ENCODE results near the gene FCER1G.
A peak's percentile ranks its signal among the peaks of the same experiment; 100 is the strongest.

FCER1G gene

DNA sequence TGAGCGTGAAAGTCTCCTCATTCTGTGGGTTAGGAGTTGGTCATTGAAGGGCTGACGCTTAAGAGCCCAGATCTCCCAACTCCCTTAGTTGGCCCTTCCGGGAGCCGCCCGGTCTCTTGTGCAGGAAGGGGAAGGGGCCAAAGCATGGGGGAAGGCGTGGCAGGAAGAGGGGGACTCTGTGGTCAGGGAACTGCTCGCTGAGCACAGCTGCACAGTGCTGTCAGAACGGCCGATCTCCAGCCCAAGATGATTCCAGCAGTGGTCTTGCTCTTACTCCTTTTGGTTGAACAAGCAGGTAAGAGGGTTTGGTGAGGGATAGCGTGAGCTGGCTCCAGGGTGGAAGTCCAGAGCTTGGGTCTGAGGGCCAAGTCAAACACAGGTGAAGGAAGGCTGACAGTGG, at the start of gene FCER1G:
TSS of gene FCER1G (plus strand) at position 220 of the 400 bp plus-strand sequence. CDS start at position 247, 27 bp downstream.
- intact Hi-C loops (cut with DNase I), result no loop called here
- peak in 16 of 42 donors; percentile 33 to 68 (median 52) for DNase-seq

- intact Hi-C loops (cut with DNase I), result no loop called here
- DNase-seq, result peak; percentile 94 to 99 (median 98)
These were observed 49.1 kb upstream of the FCER1G start, which contains the start of gene PPOX for GRCh38 chr1:161165742-161166668. Gene PPOX, plus strand, starts transcription at chr1:161166426. Its CDS starts 422 bp downstream, at chr1:161166848.

DNA sequence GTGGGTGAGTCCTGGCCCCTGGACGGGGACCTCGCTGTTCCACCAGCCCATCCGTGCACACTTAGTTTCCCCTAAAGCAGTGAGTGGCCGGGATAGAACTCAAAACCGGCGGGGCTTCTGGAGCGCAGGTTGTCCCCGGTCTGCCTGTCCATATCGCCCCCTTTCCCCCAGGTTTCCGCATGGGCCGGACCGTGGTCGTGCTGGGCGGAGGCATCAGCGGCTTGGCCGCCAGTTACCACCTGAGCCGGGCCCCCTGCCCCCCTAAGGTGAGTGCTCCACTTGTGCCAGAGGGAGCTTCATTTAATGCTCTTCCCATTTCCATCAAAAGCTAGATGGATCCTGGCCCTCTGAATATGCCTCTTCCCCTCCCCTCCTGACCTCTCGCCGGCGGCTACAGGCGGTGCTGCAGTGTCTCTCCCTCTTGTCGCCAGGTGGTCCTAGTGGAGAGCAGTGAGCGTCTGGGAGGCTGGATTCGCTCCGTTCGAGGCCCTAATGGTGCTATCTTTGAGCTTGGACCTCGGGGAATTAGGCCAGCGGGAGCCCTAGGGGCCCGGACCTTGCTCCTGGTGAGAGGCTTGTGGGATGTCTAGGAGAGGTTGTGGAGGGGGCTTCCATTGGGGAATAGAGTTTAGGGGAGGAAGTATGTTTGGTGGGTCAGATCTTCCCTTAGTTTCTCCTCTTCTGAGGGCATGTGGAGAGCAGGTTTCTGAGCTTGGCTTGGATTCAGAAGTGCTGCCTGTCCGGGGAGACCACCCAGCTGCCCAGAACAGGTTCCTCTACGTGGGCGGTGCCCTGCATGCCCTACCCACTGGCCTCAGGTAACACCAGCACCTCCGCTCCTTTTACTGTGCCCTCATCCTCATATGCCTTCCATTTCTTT, 48.2 kb upstream of the FCER1G start:
- intact Hi-C loops (cut with DNase I), result no loop called here
- peak in 6 of 42 donors; percentile 20 to 46 (median 37) for DNase-seq

DNA sequence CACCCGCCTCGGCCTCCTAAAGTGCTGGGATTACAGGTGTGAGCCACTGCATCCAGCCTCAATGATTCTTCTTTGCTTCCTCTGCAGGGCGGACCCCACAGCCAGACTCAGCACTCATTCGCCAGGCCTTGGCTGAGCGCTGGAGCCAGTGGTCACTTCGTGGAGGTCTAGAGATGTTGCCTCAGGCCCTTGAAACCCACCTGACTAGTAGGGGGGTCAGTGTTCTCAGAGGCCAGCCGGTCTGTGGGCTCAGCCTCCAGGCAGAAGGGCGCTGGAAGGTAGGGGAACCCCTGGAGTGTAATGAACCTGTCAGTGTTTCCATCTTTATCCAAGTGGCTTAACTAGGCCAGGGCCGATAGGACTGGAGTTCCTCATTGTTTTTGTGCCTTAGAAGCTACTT, 46.2 kb upstream of the FCER1G start:
- intact Hi-C loops (cut with DNase I), result no loop called here
- DNase-seq, result no peak

GRCh38 chr1:161171191-161171590, 43.9 kb upstream of the FCER1G start:
- intact Hi-C loops (cut with DNase I), result no loop called here
- DNase-seq, result no peak

DNA sequence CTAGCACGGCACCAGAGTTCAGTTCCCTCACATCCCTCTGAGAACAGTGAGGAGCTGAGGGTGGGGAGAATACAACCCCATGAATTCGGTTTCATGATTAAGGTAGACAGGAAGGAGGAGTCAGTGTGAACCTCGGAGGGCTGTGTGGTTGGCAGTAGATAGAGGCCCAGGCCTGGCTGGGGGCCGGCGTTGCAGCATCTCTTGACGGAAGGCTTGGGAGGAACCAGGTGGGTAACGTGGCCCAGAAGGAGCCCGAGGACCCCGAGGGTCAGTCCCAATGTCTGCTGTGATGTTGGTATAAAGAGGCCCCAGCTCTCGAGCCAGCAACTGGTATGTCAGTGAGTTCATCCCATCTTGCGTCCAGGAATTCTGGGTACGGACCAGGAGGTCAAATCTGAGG, 43.4 kb upstream of the FCER1G start:
- intact Hi-C loops (cut with DNase I), result no loop called here
- DNase-seq, result no peak

DNA sequence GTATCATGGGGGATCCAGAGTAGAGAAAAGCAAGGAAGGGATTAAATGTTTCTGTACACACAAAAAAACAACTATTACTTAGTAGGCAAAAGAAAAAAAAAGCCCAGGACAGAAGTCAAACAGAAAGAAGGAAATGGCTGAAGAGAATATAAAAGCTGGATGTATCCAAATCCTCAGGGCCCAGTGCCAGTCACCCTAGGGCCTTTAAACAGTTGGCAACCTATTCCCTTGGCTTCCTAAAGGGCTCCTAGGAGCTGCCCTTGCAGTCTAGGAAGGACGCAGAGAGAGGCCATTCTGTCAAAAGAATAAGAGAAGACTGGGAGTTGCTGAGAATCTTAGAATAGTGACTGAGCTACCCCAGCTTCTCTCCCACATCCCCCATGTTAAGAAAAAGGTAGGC, 42.7 kb upstream of the FCER1G start:
- no peak for DNase-seq
- intact Hi-C loops (cut with DNase I), result no loop called here

DNA sequence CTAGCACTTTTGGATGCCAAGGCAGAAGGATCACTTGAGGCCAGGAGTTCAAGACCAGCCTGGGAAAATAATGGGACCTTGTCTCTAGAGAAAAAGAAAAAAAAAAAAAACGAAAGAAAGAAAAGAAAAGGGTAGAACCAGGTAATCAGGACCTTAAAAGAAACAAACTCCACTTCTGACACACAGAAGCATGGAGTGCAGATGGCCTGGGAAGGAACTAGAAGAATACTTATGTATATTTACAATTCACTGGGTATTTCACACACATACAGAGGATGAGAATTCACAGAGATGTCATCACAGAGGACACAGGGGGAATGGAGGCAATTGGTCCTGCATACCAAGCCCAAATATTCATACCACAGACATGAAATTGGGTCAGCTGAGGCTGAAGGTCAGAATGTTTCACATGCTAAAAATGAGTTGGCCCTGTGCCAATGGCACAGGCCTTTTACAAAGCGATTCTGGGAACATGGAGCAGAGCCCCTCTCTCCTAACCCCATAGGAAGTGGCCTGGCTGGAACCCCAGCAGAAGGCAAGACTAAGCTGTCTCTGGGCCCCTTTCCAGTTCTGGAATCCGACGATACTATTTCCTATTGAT, 42.2 kb upstream of the FCER1G start:
- no peak for DNase-seq
- intact Hi-C loops (cut with DNase I), result no loop called here

DNA sequence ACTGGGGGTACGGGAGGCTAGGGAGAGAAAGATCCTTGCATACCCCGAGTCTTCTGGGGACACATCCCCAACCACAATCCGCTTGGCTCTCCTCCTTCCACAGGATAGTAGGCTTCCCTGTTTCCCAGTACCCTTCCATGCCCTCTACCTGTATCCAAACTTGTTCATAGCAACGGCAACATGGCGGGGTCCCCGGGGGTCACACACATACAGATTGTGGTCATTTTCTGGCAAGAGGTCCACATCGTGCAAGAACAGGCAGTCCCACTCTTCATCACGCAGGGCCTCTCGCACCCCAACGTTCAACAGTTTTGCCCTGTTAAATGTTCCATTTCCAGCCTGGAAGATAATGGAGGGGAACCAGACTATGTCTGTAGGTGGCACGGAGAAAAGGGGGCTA, 41.4 kb upstream of the FCER1G start:
- no peak for DNase-seq
- intact Hi-C loops (cut with DNase I), result no loop called here

GRCh38 chr1:161174911-161175310, 40.2 kb upstream of the FCER1G start:
- intact Hi-C loops (cut with DNase I), result no loop called here
- DNase-seq, result no peak

DNA sequence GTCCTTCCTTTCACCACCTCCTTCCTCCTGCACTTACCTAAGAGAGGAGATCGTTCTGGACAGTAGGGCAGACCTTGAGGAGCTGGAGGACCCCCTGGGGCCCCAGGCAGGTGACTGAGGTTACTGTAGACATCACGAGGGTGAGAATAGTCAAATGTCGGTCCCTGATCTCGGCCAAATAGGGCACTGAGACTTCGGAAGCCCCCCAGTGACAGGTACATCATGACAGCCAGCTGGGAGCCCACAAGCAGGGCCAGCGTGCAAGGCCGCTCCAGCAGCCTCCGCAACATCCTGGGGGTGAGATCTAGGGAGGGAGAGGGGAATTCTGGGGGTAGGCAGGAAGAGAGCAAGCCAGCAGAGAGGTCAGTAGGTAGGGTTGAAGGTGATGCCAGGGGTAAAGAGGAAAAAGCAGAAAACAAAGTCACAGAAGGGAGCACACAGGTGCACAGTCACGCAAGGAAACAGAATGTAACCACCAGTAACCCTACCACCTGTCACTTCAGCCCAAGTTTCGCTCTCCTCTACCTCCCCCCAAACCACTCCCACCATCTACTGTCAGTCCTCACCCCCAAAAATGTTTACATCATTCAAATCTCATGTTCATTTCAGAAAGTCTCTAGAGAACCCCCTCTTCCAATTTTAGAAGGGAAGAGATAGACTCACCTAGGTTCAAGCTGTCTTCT, 39.2 kb upstream of the FCER1G start:
- intact Hi-C loops (cut with DNase I), result no loop called here
- no peak for DNase-seq

DNA sequence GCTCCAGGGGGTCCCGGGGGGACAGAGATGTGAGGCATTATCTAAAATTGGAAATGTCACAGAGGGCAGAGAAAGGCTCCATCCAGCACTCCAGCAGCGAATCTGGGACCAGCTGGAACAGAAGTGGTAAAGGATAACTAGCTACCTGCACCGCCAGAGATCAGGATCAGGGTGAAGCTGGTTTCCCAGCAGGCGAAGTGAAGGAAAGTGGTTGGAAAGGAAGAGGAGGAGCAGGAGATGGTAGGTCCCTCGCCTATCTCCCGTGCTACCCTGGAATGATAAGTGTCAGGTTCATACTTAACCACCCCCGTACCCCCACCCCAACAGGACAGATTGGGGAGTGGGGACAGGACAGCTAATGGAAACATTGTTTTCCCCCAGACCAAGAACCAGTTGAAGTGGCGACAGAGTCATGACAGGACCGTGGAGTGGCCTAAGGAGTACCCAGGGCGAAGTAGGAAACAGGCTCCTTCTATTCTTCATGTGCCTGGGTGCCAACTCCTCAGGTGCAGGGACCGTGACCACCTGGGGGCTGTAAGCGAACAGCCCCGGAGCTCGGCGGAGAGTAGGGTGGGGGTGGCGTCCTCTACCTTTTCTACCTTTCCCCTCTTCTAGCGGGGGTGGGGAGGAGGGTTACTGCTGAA, 38.5 kb upstream of the FCER1G start:
- no peak for DNase-seq
- intact Hi-C loops (cut with DNase I), result no loop called here

DNA sequence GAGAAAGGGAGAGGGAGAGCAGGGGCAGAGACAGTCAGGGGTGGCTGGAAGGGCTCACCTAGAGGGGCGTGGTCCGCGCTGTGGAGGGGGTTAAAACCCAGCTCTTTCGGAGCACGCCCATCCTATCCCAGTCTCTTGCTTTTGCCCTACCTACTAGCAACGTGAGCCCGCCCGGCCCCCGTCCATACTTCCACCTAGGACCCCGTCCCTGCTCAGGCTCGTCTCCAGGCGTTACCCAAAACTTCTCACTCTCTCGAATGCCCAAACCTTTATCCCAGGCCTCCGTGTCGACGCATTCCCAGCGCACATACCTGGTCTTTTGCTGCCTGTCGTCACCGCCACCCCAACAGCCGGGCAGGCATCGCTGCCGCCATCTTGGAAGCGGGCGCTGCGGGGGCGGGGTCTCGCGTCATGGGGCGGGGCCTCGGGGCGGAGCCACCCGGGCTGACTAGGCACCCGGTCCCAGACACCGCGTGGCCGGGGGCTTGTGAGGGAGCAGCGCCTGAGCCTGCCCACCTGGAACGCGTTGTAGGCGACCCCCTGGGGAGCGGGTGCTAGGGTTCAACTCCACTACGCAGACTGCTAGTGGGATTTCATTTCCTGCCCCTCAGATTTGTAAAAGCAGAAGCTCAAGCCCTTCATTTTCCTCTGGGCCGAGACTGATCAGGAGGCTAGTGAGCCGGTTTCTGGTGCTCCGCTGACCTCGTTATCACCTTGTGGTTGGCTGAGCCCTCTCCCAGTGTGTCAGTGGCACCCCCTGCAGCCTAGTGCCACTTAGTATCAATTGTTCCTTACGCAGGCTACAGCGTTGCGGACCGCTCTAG, 37.8 kb upstream of the FCER1G start, which contains the start of gene B4GALT3:
TSS of gene B4GALT3 (minus strand) at position 396 of the 824 bp plus-strand sequence. CDS start 1,447 bp downstream, outside the sequence.
- intact Hi-C loops (cut with DNase I), result no loop called here
- peak; percentile 87 to 98 (median 94) for DNase-seq

GRCh38 chr1:161177936-161178244, 37.2 kb upstream of the FCER1G start:
- intact Hi-C loops (cut with DNase I), result no loop called here

DNA sequence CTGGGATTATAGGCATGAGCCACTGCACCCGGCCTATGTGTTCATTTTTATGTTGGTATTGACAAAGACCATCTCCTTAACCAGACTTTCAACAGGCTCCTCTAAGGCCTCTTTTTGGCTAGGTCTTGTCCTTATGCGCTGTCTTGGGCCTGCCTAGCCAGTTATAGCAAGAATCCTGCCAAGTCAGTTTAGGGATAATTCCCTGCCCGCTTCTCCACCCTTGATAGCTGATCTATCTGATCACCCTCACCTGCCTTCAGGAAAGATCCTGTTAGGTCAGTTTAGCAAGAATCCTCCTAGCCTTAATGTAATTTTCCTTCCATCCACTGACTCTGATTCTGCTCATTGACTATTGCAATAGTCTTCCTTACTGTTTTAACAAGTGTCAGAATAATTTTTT, 35.4 kb upstream of the FCER1G start:
- intact Hi-C loops (cut with DNase I), result no loop called here
- DNase-seq, result no peak

More at GRCh38 chr1:161177936-161178244, 37.2 kb upstream of the FCER1G start:
- DNase-seq, result no peak

- no peak for DNase-seq
- intact Hi-C loops (cut with DNase I), result no loop called here
These were observed 34.5 kb upstream of the FCER1G start for GRCh38 chr1:161180639-161181038.

GRCh38 chr1:161182214-161182613, 32.9 kb upstream of the FCER1G start:
- intact Hi-C loops (cut with DNase I), result no loop called here
- DNase-seq, result no peak

GRCh38 chr1:161185282-161185682, 29.8 kb upstream of the FCER1G start:
- DNase-seq, result peak in 24 of 42 donors; percentile 37 to 73 (median 54)
- intact Hi-C loops (cut with DNase I), result no loop called here
